CD1c-positive myeloid dendritic cell (primary cell): ENCODE measurements around the gene TUBB.
"Not testable (repeated sequence)": the region's sequence is repeated elsewhere in the genome, so short reads cannot be mapped to it uniquely, and the experiment has no call there.

Experiments
- DNase-seq: peaks from one replicate; pipeline ENCODE4 v3.0.0-alpha.2; 2016; ENCODE audit errors: extremely low spot score

Gene TUBB

GRCh38 chr6:30760549-30760948 lies 40.4 kb downstream of the TUBB start:
- peak; percentile 36 for DNase-seq

- DNase-seq, result no peak
Measured at GRCh38 chr6:30761791-30762429, 41.8 kb downstream of the TUBB start.

- no peak for DNase-seq
Measured at GRCh38 chr6:30763155-30763617, 43.0 kb downstream of the TUBB start.

GRCh38 chr6:30763618-30764489 lies 43.7 kb downstream of the TUBB start:
- DNase-seq, result no peak

GRCh38 chr6:30764490-30765043 lies 44.4 kb downstream of the TUBB start:
- not testable (repeated sequence) for DNase-seq

GRCh38 chr6:30765495-30765894 lies 45.3 kb downstream of the TUBB start:
- DNase-seq, result not testable (repeated sequence)

GRCh38 chr6:30766461-30767157 lies 46.5 kb downstream of the TUBB start:
- no peak for DNase-seq

- DNase-seq, result no peak
Measured at GRCh38 chr6:30767158-30767943, 47.2 kb downstream of the TUBB start.

- DNase-seq, result no peak
Measured at GRCh38 chr6:30767944-30768301, 47.8 kb downstream of the TUBB start.

GRCh38 chr6:30768634-30769087 lies 48.5 kb downstream of the TUBB start:
- no peak for DNase-seq

- DNase-seq, result peak; percentile 94
Measured at GRCh38 chr6:30769088-30769852, 49.1 kb downstream of the TUBB start.

GRCh38 chr6:30769853-30770524 lies 49.8 kb downstream of the TUBB start:
- DNase-seq, result no peak

- DNase-seq, result no peak
Measured at GRCh38 chr6:30770592-30770991, 50.4 kb downstream of the TUBB start.

- no peak for DNase-seq
Measured at GRCh38 chr6:30774701-30775100, 54.5 kb downstream of the TUBB start.
